Activated naive CD8-positive, alpha-beta T cell treated with anti-CD3 and anti-CD28 coated beads for 36 hours (primary cell): ENCODE results near the gene ZBTB7C. TPM values are rescaled to one million over a fixed set of nuclear protein-coding genes. Genes with fewer than 3 reads are reported as not detected.

Source experiments
- DNase-seq: peaks from one replicate; pipeline ENCODE4 v3.0.0; 2021
- H3K27ac Mint-ChIP-seq: one replicate; pipeline ENCODE4 v1.8.0; 2022; ENCODE audit warnings: mild to moderate bottlenecking, moderate library complexity, mixed read lengths
- H3K27me3 Mint-ChIP-seq: one replicate; pipeline ENCODE4 v1.8.0; 2022; ENCODE audit warnings: mild to moderate bottlenecking, mixed read lengths
- H3K36me3 Mint-ChIP-seq: one replicate; pipeline ENCODE4 v1.8.0; 2021; ENCODE audit warnings: mild to moderate bottlenecking, mixed read lengths
- H3K4me1 Mint-ChIP-seq: one replicate; pipeline ENCODE4 v1.8.0; 2021; ENCODE audit warnings: mixed read lengths
- H3K4me3 Mint-ChIP-seq: one replicate; pipeline ENCODE4 v1.8.0; 2022; ENCODE audit warnings: mild to moderate bottlenecking, moderate library complexity, mixed read lengths
- H3K9me3 Mint-ChIP-seq: one replicate; pipeline ENCODE4 v1.8.0; 2022; ENCODE audit warnings: mixed read lengths
- total RNA-seq, 2 experiments: library from RNA; stranded (reverse); gene quantifications; one replicate each; pipeline ENCODE4 v1.2.3, GENCODE V29; 2021

ZBTB7C gene
- total RNA-seq, 2 experiments from 2014 or later, result not detected

GRCh38 chr18:48336332-48336731, 72.9 kb downstream of the ZBTB7C start:
- no peaks in the 10 kb centered on the region for H3K27me3 Mint-ChIP-seq
- DNase-seq, result no peak
- H3K36me3 Mint-ChIP-seq, result no peaks in the 10 kb centered on the region
- H3K27ac Mint-ChIP-seq, result no peak overlapping the region
- no peaks in the 10 kb centered on the region for H3K4me1 Mint-ChIP-seq
- no peak overlapping the region for H3K4me3 Mint-ChIP-seq
- no peaks in the 10 kb centered on the region for H3K9me3 Mint-ChIP-seq

GRCh38 chr18:48335829-48336228, 73.4 kb downstream of the ZBTB7C start:
- H3K9me3 Mint-ChIP-seq, result no peaks in the 10 kb centered on the region

DNA sequence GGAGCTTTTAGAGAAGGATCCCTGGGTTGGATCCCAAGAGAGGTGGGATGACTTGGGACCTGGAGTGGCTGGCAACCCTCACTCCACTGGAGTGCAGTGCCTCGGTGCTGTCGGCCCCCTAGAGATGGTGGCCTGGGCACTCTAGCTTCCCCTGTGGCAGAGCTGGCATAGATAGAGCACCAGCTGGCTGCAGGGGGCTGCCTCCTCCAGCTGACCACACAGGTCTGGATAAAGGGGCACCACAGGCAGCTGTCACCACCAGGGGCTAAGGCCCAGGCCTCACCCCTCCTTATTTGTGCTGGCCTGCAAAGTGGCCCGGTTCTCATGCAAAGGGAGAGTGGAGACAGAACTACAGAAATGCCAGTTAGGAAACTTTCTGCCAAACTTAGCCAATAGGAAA, 74.3 kb downstream of the ZBTB7C start:
- Mint-ChIP-seq H3K4me3 (no peak overlapping the region), H3K27me3 (no peaks in the 10 kb centered on the region), H3K9me3 (no peaks in the 10 kb centered on the region), H3K4me1 (peaks cover 3% of the 10 kb centered on the region), H3K27ac (no peak overlapping the region), H3K36me3 (no peaks in the 10 kb centered on the region)
- no peak for DNase-seq

More at GRCh38 chr18:48335829-48336228, 73.4 kb downstream of the ZBTB7C start:
- H3K27me3 Mint-ChIP-seq, result no peaks in the 10 kb centered on the region
- H3K4me1 Mint-ChIP-seq, result no peaks in the 10 kb centered on the region
- DNase-seq, result no peak
- no peak overlapping the region for H3K4me3 Mint-ChIP-seq
- H3K27ac Mint-ChIP-seq, result no peak overlapping the region
- no peaks in the 10 kb centered on the region for H3K36me3 Mint-ChIP-seq

DNA sequence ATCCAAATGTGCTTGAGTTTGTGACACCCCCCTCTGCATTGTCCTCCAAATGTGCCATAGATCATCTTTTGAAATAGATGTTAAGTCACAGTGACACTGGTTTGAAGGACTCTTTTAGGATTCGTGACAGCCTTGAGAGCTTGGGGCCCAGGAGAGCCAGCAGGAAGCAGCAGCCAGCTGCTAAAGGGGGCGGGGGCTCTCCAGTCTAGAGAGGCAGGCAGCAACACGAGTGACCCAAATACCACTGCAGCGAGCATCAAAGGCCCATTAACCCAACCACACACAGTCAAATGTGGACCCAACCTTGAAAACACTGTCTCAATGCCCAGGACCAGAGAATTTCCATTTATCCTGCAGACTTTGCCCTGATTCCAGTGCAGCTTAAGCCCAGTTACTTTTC, 75.6 kb downstream of the ZBTB7C start:
- H3K27me3 Mint-ChIP-seq, result no peaks in the 10 kb centered on the region
- DNase-seq, result no peak
- H3K4me1 Mint-ChIP-seq, result peaks cover 3% of the 10 kb centered on the region
- no peak overlapping the region for H3K4me3 Mint-ChIP-seq
- no peaks in the 10 kb centered on the region for H3K9me3 Mint-ChIP-seq
- no peak overlapping the region for H3K27ac Mint-ChIP-seq
- no peaks in the 10 kb centered on the region for H3K36me3 Mint-ChIP-seq

DNA sequence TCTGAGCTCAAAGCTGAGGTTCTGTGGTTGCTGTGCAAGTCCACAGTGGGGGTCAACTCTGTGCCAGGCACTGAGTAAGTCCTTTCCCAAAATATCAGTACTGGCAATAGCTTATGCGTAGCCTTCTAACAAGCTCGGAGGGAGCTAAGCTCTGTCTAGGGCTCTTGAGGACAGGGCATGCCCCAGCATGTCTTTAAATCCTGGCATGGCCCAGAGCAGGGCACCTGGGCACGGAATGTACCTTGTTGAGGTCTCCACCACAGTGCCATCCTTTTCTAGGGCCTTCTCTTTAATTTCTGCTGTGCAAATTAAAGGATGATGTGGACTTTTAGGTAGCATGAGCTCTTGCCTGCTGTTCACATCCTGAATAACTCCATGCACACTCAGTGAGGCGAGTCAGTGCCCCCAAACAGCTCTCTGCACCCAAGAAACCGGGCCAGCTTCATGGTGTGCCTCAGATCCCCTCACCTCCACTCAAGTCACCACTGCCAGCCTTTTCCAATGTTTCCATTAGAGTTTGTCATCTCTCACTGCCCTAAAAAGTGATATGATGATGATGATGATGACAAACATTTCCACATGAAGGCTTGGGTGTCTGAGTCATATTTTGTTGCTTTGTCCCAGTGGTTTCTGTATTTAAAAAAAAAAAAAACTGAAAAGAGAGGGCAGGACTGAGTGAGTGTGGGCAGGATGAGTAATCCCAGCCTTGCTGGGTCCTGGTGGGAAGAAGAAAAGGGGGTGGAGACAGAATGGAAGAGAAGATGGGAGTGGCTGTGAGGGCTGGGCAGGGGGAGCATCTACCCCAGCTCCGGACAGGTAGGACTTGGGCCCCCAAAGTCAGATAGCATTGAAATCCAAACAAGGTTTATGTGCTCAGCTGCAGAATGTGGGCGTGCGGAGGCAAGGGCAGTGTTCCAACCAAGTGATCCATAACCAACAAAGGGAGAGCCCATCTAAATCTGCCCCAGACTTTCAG, 78.9 kb downstream of the ZBTB7C start:
- H3K4me3 Mint-ChIP-seq, result no peak overlapping the region

GRCh38 chr18:48328473-48329210, 80.5 kb downstream of the ZBTB7C start:
- Mint-ChIP-seq H3K27me3 (no peaks in the 10 kb centered on the region), H3K27ac (no peak overlapping the region), H3K4me1 (peaks cover 3% of the 10 kb centered on the region), H3K36me3 (no peaks in the 10 kb centered on the region), H3K9me3 (no peaks in the 10 kb centered on the region), H3K4me3 (no peak overlapping the region)
- DNase-seq, result no peak

More for the DNA sequence above, 78.9 kb downstream of the ZBTB7C start:
- no peak overlapping the region for H3K27ac Mint-ChIP-seq
- H3K27me3 Mint-ChIP-seq, result no peaks in the 10 kb centered on the region
- peaks cover 3% of the 10 kb centered on the region for H3K4me1 Mint-ChIP-seq
- no peak for DNase-seq
- no peaks in the 10 kb centered on the region for H3K9me3 Mint-ChIP-seq
- no peaks in the 10 kb centered on the region for H3K36me3 Mint-ChIP-seq

DNA sequence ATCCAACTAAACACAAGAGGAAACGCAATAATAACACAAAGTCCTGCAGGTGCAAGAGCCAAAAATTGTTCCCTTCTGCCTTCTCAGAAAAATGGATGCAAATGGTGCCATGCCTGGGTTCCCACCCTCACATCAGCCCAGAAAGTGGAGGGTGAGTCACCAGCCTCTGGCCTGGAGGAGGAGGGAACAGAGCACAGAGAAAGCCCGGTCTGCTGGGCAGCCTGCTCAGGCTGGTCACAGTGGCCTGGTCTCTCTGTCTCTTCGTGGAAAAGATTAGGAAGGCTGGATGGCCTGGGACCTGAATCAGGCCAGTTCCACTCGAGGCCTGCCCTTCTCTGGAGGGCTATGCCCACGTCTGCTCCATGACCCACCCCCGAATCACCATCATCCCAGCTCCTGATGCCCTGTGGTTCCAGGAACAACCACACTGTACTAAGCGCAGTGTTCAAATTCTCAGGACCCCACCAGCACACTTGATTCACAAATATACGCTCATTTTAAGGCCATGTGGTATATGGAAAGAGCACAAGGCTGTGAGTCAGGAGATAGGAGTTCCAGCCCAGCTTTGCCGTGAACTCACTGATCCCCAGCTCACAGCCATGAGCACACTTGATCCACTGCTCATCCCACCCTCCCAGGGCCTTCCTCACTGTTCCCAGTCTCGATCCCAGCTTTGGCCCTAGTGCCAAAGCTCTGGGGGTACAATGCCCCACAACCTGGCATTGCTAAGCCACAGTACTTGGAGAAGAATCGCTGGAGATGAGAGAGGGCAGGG, 82.1 kb downstream of the ZBTB7C start:
- peaks cover 3% of the 10 kb centered on the region for H3K4me1 Mint-ChIP-seq
- H3K27ac Mint-ChIP-seq, result no peak overlapping the region
- H3K9me3 Mint-ChIP-seq, result no peaks in the 10 kb centered on the region
- H3K27me3 Mint-ChIP-seq, result no peaks in the 10 kb centered on the region
- no peaks in the 10 kb centered on the region for H3K36me3 Mint-ChIP-seq
- H3K4me3 Mint-ChIP-seq, result no peak overlapping the region
- DNase-seq, result no peak

DNA sequence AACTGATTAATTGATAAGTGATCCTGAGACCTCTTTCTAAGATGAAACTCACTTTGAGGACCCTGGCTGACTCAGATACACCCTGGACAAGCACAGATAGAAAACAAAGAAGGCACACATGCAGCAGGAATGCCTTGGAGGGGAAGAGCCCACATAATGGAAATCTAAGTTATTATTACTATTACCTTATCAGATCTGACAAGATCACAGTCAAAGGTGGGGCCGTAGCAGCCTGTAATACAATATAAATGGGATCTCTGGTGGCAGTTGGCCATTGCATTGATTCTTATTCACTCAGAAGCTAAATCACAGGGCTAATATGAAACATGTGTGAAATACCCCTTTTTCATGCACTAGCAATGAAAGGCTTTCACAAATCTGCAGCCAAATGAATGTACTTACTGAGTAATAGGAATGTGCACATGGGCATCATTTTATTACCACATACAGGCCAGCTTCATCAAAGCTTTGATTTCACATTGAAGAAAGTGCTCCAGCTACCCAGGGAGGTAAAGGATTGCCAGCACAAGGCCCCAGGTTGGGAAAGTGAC, 84.0 kb downstream of the ZBTB7C start:
- H3K27ac Mint-ChIP-seq, result no peak overlapping the region
- no peaks in the 10 kb centered on the region for H3K9me3 Mint-ChIP-seq
- no peaks in the 10 kb centered on the region for H3K27me3 Mint-ChIP-seq
- peaks cover under 1% of the 10 kb centered on the region for H3K4me1 Mint-ChIP-seq
- H3K4me3 Mint-ChIP-seq, result no peak overlapping the region
- DNase-seq, result no peak
- no peaks in the 10 kb centered on the region for H3K36me3 Mint-ChIP-seq

DNA sequence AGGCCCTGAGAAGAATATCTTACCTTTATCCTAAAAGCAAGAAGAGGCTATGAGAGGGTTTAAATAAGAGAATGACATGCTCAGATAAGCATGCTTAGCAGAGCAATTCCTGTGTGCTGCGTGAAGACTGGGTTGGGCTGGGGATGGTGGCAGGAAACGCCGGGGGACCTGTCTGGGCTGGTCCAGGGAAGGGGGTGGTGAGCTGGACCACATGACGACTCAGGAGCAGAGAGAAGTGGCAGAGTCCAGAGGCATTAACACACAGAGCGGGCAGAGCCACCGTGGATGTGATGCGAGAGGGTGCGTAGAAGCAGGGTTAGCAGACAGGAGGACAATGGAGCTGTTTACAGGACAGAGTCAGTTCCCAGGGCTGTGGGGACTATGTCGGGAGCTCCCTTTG, 84.5 kb downstream of the ZBTB7C start:
- no peak for DNase-seq
- Mint-ChIP-seq H3K9me3 (no peaks in the 10 kb centered on the region), H3K27me3 (no peaks in the 10 kb centered on the region), H3K4me1 (no peaks in the 10 kb centered on the region), H3K27ac (no peak overlapping the region), H3K4me3 (no peak overlapping the region), H3K36me3 (no peaks in the 10 kb centered on the region)

DNA sequence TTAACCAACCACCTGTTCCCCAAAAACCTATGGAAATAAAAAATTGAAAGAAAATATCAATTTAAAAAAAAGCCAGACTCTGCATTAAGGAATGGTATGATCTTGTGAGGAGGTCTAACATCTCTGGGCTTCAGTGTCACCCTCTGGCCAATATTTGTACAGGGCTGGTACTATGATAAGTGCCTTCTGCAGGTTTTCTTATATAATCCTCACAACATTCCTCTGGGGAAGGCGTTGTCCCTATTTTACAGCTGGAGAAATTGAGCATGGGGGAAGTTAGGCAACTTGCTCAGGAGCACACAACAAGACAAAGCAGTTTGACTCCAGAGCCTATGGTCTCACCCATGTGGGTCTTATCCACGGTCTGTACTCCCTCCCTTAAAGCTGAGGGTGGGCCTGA, 86.0 kb downstream of the ZBTB7C start:
- Mint-ChIP-seq H3K9me3 (no peaks in the 10 kb centered on the region), H3K27me3 (no peaks in the 10 kb centered on the region), H3K4me3 (no peak overlapping the region), H3K36me3 (no peaks in the 10 kb centered on the region), H3K27ac (no peak overlapping the region), H3K4me1 (no peaks in the 10 kb centered on the region)
- DNase-seq, result no peak

DNA sequence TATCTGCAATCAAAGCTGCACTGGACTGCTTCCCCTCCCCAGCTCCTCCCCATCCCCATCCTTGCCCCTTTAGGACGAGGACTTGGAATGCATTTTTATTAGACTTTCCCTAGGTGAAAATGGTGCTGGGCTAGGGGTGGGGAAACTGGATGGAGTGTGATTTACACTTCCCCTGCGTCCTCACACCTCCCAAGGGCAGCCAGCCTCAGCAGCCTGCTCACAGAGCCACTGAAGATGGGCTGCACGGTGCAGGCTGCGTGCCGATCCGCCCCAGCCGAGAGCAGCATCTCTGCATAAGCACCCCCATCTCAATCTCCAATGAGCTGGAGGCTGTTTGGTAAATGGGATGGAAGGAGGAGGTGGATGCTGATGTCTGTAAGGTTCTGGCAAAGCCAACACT, 87.6 kb downstream of the ZBTB7C start:
- no peaks in the 10 kb centered on the region for H3K36me3 Mint-ChIP-seq
- no peaks in the 10 kb centered on the region for H3K27me3 Mint-ChIP-seq
- no peak for DNase-seq
- H3K4me1 Mint-ChIP-seq, result no peaks in the 10 kb centered on the region
- no peak overlapping the region for H3K4me3 Mint-ChIP-seq
- no peaks in the 10 kb centered on the region for H3K9me3 Mint-ChIP-seq
- no peak overlapping the region for H3K27ac Mint-ChIP-seq

- H3K4me3 Mint-ChIP-seq, result no peak overlapping the region
- H3K36me3 Mint-ChIP-seq, result no peaks in the 10 kb centered on the region
- no peaks in the 10 kb centered on the region for H3K27me3 Mint-ChIP-seq
- H3K27ac Mint-ChIP-seq, result no peak overlapping the region
- no peaks in the 10 kb centered on the region for H3K9me3 Mint-ChIP-seq
- no peak for DNase-seq
- H3K4me1 Mint-ChIP-seq, result no peaks in the 10 kb centered on the region
Observed at GRCh38 chr18:48321121-48321520, 88.1 kb downstream of the ZBTB7C start.

DNA sequence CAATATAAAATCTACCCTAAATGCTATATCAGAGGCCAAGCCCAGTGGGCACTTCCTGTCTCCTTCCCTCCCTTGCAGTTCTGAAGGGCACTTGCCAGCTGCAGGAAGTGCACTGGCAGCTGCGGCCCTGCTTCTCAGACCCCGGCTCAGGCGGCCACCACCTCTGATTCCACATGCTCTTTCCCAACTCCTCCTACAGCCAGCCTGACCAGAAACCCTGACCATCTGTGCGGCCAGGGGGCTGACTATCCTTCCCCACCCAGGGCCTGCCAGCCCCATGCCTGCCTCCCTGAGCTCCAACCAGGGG, 88.6 kb downstream of the ZBTB7C start:
- H3K4me3 Mint-ChIP-seq, result no peak overlapping the region
- H3K36me3 Mint-ChIP-seq, result no peaks in the 10 kb centered on the region
- H3K27me3 Mint-ChIP-seq, result no peaks in the 10 kb centered on the region
- no peak for DNase-seq
- no peaks in the 10 kb centered on the region for H3K9me3 Mint-ChIP-seq
- H3K4me1 Mint-ChIP-seq, result no peaks in the 10 kb centered on the region
- H3K27ac Mint-ChIP-seq, result no peak overlapping the region

GRCh38 chr18:48319801-48320638, 89.2 kb downstream of the ZBTB7C start:
- H3K36me3 Mint-ChIP-seq, result no peaks in the 10 kb centered on the region
- no peaks in the 10 kb centered on the region for H3K27me3 Mint-ChIP-seq
- no peaks in the 10 kb centered on the region for H3K4me1 Mint-ChIP-seq
- no peaks in the 10 kb centered on the region for H3K9me3 Mint-ChIP-seq
- H3K27ac Mint-ChIP-seq, result no peak overlapping the region
- no peak for DNase-seq
- no peak overlapping the region for H3K4me3 Mint-ChIP-seq
